GM19238 (cell line): ENCODE data around the gene DNAH8.

Experiments
- DNase-seq: peaks from one replicate; pipeline ENCODE4 v3.0.0; 2011; ENCODE audit warnings: low spot score; ENCODE audit not compliant: insufficient read length

DNAH8 gene

DNA sequence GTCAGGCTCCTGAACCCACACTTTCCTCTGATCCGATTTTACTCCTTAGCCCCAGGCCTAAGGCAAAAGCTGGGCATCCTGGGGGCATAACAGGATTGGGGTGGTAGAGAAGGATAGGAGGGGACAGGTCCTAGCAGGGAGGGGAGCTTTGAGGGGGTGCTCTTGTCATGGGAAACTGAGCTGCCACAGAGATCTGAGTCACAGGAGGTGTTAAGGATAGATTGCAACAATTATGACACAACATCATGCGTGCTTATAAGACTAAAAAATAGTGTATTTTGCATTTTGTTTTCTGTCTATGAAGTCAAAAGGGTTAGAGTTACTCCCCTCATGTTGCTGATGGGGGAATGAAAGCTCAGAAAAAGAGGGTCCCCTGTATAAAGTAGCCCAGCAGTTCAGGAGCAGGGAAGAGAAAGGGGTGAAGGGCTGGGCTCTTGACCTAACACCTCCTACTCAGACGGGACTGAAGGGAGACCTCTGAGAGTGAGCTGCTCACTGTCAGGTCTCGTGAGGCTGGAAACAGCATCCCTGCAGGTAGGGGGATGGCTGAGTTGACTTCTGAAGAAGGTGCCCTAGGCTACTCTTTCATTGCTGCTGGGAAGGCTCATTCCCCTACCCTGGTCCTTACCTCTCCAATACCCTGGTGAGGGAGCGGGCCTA is 335.5 kb downstream of the DNAH8 start:
- DNase-seq = no peak

- no peak for DNase-seq
Observed at GRCh38 chr6:39051399-39052122, 336.4 kb downstream of the DNAH8 start.

DNA sequence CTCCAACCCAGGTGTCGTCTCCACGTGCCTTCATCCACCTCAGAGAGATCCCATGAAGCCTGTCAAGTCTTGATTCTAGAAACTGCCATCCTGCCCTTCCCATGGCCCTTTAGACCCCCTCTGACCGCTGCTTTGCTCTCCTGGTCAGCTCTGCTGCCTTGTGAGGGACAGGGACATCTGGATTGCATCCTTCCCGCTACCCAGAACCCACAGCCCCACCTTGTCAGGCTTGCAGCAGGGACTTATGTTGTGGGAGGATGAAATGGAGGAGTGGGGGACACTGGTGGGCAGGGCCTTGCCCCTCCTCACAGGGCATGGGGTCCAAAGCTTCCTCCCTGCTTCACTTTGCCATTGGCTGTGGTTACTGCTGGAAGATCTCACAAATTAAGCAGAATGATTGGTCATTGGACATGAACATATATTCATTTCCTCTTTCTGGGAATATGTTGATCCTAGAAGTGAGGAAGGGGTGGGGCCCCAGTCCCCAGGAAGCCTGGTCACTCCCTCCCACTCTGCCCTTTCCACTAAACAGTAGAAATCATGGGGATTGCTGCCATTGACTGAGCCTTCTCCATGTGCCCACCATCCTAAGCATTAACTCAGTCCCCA is 338.0 kb downstream of the DNAH8 start:
- DNase-seq = no peak

GRCh38 chr6:39053854-39054576 is 338.9 kb downstream of the DNAH8 start:
- no peak for DNase-seq

- DNase-seq = no peak
Observed at GRCh38 chr6:39054577-39055142, 339.5 kb downstream of the DNAH8 start.

DNA sequence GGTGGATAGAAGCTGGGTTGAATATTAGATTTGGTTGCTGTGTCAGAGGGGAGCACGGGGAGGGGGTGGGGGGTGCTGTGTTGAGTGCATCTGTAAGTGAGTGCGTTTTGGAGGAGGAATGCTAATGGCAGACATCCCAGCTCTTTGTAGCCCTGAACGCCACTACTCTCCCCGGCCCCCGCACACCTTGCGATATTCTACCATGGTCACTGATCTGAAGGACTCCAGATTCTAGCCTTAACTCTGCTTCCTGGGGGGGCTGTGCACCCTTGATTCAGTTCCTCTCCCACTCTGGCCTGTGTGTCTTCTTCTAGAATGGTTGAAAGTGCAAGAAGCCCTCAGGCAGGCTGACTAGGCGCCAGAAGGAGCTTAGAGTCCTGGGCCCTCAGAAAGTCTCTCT is 340.6 kb downstream of the DNAH8 start:
- DNase-seq = no peak

DNA sequence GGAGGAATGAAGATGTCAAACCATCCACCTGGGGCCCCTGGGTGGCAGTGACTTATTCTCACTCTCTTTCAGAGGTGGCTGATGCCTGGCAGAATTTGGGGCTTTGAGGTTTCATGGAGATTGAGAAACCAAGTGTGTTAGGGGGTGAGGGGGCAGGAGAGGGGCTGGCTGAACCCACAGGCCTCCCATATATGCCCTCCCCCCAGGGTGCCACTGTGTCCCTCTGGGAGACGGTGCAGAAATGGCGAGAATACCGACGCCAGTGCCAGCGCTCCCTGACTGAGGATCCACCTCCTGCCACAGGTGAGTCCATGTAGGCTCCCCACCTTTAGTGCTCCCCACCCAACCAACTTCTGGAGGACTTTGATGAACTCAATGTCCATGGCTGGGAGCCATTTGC is 341.1 kb downstream of the DNAH8 start:
- DNase-seq = no peak

DNA sequence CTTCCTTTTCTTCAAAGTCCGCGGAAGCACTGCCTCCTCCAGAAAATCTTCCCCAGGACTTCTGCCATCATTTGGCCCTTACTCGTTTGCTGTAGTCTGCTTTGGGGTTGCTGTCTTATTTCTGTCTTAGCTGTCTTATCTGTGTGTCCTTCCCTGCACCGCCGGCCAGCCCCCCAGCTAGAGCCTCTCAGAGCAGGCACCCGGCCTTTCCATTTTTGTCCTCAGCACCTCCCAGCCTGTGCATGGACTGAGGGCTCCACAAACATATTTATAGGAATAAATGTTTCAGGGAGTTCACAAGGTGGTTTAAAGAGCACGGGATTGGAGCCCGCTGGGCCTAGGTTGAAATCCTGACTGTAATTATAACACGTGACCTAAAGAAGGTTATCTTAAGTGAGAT is 341.6 kb downstream of the DNAH8 start:
- DNase-seq = no peak

DNA sequence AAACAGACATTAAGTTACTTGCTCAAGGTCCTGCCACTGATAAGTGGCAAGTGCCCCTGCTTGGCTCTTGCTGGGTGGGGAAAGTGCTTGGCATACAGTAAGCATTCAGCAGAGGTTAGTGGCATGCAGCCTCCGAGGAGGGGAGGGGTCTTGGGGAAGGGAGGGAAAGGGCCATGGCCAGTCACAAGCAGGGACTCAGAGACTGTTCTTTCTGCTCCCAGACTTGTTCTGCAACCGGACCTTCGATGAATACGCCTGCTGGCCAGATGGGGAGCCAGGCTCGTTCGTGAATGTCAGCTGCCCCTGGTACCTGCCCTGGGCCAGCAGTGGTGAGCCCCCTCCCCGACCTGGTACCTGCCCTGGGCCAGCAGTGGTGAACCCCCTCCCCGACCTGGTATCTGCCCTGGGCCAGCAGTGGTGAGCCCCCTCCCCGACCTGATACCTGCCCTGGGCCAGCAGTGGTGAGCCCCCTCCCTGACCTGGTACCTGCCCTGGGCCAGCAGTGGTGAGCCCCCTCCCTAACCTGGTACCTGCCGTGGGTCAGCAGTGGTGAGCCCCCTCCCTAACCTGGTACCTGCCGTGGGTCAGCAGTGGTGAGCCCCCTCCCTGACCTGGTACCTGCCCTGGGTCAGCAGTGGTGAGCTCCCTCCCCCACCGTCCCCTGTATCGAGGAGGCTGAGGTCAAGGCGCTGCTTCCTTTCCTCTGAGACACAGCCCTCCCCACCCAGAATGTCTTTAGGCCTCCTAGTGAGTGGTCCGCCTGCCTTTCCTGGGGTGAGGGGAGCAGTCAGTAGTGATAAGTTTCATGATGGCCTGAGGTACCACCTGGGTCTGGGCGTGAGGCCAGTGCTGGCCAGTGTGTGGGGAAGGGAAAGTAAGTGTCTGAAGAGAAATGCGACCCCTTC is 342.4 kb downstream of the DNAH8 start:
- DNase-seq = no peak

DNA sequence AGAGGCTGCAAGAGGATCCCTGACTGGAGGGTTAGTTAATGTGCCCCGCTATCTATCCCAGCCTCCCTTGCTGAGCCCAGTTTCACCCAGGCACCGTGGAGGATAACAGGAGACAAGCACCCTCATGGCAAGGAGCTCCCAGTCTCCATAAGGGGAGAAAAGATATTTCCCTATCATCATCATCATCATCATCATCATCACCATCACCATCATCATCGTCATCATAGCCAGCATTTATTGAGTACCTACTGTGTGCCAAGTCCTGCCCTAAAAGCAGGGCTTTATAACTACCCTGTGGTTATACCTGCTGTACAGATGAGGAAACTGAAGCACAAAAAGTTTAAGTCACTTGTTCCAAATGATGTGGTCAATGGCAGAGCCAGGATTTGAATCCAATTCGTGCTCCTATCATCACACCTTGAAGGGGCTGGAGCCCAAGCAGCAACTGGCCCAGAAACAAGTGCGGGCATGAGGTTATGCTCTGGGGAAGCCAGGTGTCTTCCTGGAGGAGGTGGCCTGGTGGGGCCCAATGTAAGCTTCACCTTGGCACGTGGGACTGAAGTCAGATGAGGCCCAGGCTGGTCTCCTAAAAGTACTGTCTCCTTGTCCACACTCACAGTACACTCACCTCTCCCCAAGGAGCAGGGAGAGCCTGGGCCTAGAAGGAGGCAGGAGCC is 343.5 kb downstream of the DNAH8 start:
- no peak for DNase-seq

DNA sequence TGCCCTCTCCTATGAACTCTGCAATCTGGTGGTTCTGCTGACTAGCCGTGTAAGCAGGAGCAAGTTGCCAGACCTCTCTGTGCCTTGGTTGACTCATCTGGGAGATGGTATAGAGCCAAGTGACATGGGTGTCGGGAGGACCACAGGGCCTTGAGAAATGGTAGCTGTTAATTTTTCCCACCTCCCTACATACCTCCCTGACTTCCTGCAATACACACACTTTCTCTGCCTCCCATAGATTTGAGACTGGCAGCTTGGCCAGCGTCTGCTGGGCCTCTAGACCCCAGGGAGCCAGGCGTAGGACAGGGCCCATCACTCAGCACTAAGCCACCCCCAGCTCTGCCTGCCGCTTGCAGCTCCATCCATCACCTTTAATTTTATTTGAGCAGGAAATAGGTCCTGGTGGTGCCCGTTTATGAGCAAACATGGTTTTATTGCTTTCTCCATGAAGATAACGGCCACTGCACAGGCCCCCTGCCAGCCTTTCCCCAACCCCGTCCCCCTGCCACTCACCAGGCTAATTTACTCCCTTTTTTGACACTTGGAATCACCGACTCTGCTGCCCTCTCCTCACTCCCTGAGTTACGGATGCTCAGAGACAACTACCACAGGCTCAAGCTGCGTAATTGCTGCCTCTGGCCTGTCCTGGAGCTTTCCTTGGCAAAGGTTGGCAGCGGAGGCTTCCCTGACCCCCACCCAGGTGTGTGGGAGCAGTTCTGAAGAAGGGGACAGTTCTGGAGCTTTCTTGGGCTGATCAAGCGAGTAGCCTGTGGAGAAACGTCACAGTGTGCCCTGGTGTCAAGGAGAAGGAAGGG is 344.6 kb downstream of the DNAH8 start:
- DNase-seq = no peak

DNA sequence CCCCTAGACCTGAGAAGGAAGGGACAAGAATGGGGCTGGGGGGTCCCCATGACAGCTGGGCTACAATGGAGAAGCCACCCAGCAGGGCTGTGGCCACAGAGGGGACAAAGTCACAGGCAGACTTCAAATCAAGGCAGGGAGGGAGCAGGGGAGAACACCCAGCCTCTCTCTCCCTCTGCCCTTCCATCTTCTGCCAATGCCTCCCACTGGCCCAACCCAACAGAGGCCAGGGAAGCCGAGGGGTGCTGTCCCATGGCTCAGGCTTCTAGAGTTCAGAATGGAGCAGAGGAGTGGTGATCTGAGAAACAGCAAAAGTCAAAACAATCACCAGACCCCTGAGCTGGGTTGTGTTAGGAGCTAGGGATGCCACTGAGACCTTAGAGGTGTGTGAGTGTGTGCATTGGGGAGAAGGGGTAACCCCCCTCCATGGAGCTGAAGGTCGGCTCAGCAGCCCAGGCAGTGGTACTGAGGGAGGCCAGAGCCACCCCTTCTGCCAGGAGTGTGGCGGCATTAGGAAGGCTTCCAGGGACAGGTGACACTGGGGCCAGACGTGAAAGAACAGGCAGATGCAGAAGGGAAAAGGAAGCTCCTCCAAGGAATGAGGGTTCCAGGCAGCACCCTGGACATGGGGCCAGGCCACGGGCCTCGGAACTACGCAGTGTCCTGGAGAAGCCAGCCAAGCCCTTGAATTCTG is 345.5 kb downstream of the DNAH8 start:
- no peak for DNase-seq

DNA sequence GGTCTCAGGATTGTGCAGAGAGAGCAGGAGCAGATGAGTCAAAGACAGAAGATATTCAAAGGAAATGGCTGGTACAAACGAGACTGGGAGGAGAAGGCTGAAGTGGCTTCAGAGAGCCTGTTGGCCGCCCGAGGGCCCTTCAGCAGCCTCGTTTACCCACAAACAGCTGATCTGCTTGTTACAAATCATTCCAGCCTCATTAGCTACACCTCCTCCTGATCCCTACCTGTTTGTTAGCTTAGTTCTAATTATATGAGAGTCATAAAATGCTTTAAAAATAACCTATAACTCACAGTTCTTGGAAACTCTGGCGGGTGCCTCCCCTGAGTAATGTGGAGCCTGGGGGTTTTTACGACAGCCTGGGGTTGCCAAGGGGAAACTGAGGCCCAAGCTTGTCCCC is 346.1 kb downstream of the DNAH8 start:
- DNase-seq = no peak

DNA sequence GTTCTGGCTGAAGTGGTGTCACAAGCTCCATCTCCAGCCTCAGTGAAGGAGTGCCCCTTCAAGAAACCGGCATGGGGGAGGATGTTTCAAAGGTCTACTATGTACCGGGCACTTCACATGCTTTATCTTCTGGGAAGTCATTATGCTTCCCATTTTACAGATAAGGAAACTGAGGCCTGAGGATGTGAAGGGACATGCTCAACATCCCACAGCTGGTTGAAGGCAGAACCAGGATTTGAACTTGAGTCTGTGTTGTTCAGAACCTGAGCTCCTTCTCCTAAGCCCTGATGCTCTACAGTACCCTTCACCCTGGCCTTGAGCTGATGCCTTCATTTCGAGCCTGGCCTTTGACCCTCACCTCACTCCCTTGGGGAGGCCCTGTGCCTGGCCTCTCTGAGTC is 346.5 kb downstream of the DNAH8 start:
- no peak for DNase-seq

DNA sequence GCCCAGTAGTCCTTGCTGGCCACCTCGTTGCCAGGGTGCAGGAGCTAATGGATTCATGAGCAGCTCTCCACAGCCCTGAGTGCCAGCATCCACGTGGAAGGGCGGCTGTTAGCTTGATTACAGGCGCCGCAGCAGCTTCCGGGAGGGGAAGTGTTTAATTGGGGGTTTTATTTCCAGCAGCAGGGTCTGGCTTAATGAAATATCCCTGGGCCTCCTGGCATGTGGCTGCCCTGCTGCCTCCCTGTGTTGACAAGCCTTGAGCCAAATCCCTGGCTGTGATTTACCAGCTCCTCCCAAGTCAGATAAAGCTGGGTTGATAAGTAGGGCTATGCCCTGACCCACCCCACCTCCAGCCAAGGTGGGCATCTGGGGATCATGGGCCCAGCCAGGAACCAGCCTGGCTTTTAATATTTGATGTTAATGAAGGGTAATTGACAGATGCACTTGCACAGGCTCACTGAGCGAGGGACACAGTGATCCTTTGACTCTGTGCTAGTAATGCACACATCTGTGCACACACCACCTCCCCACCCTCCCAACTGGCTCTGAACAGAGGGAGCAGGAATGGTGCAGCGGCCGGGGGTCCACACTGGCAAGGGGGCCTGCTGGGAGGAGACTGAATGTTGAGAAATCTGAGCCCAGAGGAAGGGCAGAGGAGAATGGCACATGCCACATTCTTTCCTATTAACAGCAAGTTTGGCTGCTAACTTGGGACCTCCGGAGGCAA is 347.1 kb downstream of the DNAH8 start:
- DNase-seq = no peak

GRCh38 chr6:39063526-39063925 is 348.4 kb downstream of the DNAH8 start:
- no peak for DNase-seq

- no peak for DNase-seq
Observed at GRCh38 chr6:39065561-39065960, 350.4 kb downstream of the DNAH8 start.

DNA sequence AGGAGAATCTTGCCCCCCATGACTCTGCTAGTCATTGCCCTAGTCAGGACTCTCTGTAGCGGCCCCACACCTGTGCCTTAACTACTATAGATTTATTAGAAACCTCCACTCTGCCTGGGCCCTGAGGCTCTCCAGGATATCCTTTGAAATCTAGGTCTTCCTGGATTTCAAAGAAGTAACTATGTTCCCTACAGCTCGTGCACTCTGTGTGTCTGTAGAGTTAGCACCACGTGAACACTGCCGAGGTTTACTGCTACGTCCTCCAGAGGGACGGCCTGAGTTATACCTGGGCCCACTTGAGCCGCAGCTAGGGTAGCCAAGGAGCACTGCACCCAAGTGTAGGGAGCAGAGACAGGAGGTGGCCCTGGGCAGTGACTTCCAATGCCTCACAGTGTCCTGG is 353.3 kb downstream of the DNAH8 start:
- no peak for DNase-seq
